GM19467 (cell line): ENCODE results near the gene TFDP1.

Experiments used
- ATAC-seq: cut with Tn5 transposase; IDR thresholded peaks from one replicate; pipeline ENCODE4 v1.9.1; 2021; ENCODE audit warnings: mild to moderate bottlenecking, moderate library complexity; ENCODE audit not compliant: unreplicated experiment

TFDP1 gene

GRCh38 chr13:113644800-113645199 is 60.2 kb downstream of the TFDP1 start:
- ATAC-seq: no peak

- ATAC-seq: no peak
These were observed 60.8 kb downstream of the TFDP1 start for GRCh38 chr13:113645329-113645728.

DNA sequence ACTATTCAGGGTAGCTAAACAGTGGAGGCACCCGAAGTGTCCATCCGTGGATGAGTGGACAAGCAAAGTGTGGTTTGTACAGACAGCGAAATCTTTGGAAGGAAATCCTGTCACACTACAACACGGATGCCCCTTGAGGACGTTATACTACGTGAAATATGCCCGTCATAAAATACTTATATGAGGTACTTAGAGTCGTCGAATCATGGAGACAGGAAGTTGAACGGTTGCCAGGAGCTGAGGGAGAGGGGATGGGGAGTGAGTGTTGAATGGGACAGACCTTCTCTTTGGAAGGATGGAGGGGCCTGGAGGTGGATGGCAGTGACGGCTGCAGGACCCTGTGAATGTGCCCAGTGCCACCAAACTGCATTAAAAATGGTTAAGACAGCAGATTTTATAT is 61.8 kb downstream of the TFDP1 start:
- no peak for ATAC-seq

GRCh38 chr13:113646921-113647340 is 62.4 kb downstream of the TFDP1 start:
- no peak for ATAC-seq

DNA sequence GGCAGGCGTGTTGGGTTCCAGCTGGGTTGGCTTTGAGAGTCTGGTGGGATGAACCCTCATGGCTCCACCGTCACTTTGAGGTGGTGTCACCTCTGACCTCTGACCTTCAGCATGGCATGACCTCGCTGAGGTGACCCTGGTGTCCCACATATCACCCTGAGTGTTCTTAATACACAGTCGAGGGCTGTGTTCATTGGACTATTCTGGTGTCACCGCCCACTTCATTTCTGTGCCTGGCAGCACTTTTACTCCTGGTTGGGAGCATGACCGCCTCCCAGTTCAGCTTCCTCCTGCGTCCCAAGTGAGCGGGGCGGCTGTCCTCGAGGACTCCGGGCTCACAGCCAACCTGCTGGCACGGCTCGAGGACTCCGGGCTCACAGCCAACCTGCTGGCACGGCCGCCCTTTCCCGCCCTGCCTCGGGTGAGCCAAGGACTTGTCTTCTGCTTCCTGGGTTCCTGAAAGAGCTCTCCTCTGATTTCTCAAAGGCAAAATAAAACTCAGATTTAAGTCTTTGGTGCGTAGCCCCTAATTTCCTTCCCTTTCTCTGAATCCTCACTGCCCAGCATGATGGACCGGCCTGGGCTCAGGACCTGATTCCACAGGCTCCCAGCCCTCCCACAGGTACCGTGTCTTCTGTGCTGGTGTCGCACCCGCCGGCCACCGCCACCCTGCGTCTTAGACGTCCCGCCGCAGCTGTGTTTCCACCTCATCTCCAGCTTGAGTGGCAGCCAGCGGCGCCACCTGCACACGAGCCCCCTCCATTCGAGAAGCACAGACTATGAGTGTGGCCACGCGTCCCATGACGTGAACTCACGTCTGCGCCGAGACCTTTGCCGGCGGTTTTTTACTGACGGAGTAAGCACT is 63.0 kb downstream of the TFDP1 start:
- no peak for ATAC-seq

DNA sequence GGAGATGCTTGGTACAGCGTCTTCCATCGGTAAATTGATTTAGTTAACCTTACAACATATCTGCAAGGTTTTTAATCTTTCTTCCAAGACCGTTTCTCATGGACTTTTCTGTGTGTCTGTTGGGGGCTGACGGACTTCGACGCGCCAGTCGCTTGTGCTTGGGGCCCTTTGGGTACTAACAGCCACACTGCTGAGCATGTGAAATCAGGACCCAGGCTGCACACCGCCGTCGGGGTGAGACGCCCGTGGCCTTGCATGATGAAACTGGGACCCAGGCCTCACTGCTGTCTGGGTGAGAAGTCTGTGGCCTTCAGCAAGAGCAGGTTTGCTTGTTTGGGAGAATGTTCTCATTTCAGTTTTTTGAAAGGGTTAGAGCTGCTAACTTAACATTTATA is 63.7 kb downstream of the TFDP1 start:
- ATAC-seq: no peak

- ATAC-seq: no peak
These were observed 64.7 kb downstream of the TFDP1 start for GRCh38 chr13:113649212-113649611.

- no peak for ATAC-seq
These were observed 65.7 kb downstream of the TFDP1 start for GRCh38 chr13:113650275-113650674.

DNA sequence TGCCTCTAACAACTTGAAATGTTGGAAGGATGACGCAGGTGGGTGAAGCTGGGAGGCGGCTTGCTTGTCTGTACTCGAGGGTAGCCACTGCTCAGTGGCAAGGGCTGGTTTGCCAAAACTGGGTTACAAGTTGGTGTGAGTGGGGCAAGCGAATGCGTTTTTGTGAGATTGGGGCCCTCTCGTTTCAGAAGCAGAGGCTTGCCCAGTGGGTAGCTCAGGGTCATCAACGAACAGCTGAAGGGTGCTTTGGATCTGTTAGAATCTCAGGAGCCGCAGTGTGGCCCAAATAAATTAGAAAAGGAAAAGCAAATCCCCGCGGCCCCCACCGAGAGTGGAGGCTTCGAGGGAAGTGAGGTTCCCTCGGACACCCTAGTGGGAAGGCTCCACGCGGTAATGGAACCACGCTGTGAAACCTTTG is 66.2 kb downstream of the TFDP1 start:
- ATAC-seq: no peak

DNA sequence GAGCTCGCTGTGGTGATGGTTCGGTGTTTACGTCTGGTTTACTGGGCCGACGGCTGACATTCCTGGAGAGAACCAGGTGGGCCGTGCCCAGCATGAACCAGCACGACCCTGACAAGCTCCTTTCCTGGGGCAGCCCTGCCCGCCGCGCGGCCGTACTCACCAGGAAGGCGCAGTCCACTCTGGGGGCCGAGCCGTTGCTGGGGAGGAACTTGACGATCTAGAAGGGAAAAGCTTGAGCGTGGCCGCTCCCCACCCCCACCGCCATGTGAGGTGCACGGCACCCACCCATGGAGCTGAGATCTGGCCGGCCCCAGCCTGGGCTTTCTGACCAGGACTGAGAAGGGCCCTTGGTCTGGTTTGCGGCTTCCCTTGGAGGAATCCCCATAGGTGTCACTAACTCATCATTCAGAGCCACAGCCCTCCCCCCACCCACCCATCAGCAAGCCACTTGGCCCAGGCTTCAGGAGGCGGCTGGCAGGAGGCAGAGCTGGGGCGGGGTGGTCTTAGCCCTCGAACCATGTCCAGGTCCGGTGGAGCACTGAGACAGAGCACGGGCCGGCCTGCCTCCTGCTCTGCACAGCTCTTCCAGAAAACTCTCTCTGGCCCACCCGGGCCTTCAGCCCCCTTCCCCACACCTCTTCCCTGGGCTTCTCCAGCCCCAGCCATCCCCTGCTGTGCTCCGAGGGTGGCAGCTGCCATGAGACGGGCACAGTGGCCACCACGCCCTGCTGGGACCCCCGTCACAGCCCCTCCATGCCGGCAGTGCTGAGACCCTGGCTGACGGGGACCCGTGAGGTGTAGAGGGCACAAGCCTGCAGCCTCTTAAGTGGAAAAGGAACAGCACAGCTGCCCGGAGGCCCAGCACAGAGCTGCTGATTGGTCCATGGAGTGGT is 67.2 kb downstream of the TFDP1 start:
- ATAC-seq: no peak

- no peak for ATAC-seq
These were observed 68.1 kb downstream of the TFDP1 start for GRCh38 chr13:113652404-113653263.

GRCh38 chr13:113653264-113654174 is 69.0 kb downstream of the TFDP1 start:
- ATAC-seq: no peak

DNA sequence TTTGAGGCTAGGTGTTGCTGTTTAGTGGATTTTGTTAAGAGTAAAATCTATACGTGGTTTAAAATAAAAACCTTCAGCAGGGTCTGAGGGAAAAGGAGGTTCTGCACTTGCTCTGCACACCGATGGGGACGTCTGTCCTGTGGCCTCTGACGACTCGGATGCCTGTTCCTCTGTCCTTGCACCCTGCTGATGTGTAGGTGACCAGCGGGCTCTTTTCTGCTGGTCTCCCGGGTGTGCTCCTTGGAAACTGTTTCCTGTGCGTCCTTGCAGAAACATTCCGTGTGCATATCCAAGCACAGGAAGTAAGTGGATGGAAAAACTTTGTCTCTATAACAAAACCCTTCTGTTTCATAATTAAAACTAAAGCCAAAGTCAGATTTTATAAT is 69.6 kb downstream of the TFDP1 start:
- ATAC-seq: no peak

DNA sequence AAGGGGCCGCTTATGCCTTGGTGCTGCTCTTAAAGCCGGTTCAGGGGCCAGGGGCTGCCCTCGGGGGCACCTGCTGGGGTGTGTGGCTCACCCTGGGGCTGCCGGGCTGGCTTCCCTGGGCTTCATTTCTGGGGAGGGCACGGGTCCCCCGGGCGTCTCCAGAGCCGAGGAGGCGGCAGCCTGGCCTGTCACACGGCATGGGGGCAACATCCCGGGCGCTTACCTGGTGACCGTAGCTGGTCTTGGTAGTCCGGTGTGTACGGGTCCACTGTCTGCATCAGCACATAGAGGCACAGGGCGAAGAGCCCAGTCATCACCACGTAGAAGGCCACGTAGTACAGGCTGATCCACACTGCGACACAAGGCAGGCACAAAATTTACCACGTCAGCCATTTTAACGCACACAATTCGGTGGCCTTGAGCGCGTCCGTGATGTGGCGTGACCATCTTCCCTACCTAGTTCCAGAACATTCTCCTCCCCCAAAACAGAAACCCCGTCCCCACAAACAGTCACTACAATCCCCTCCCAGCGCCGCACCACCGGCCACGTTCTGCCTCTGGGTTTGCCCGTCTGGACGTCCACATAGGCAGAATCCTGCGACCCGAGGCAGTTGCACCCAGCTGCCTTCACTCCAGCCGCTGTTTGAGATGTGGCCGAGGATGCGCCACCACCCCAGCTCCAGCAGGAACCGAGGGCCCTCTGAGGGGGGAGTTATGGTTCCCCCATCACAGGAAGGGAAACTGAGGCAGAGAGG is 70.2 kb downstream of the TFDP1 start:
- ATAC-seq: no peak

DNA sequence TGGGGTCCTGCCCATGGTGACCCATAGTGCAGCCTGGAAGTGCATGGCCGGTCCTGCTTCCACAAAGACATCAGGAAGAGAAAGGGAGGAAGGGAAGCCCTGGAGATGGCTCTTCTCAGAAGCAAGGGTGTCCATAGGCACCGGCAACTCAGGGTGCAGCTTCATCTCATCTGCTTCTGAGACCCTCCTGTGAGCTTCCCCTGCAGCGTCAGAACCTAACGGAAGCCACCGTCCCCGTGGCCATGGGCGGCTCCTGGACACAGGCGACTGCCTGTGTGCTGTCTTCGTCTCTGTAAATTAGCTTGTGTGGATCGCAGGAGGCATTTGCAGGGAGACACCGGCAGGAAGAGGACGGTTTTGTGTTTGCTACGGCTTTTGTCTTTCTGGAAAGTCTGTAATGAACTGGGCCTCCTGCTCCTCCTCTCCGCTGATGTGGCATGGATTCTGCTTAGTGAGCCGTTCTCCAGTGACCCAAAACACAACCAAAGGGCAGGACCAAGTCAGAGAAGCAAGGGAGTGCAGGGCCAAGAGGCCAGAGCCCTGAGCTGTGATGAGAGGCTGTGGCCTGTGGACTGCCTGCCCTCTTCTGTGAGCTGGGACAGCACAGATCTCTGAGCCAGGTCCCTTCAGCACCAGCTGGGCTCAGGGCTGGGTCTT is 70.9 kb downstream of the TFDP1 start:
- ATAC-seq: no peak

GRCh38 chr13:113656003-113656588 is 71.5 kb downstream of the TFDP1 start:
- ATAC-seq: no peak

DNA sequence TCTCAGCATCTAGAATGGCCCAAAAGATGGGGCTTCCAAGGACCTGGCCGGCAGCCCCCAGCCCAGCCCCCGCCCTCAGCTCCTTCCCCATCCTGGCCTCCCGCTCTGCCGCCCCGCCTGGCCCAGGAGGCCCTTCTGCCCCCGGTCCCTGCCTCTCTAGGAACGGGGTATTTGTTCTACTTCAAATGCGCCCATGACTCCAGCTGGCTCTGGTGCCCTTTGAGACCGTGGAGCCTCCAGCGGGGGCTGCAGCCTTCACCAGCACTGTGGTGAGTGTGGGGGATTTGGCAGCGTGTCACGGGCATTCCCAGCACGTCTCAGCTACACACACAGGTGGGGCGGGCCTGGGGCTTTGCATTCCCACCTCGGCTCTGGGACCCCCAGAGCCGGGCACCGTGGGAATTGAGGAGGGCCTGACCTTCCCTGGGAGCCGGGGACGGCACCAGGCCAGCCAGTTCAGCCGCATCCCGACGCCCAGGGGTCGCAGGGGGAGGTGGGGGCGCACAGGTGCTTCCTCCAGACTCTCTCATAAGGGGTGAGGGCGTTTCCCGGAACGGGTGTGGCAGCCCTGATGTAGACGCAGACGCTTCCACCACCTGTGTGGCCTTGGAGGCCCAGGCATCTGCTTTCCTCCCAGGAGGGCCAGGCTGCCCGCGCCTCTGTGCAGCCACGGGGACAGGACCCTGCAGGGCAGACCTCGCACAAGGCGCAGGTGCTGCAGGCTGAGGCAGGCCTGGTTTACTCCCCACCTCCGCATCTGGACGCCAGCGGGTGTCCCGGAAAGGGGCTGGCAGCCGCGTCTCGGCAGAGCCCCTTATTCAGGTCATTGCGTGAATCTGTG is 72.5 kb downstream of the TFDP1 start:
- no peak for ATAC-seq
